Brain microvascular endothelial cell (primary cell): ENCODE data around the gene CPT2.

Experiments used
- DNase-seq: peaks from one replicate; pipeline ENCODE4 v3.0.0-alpha.2; 2020
- H3K27ac ChIP-seq: fragments of 250-450 bp; sonication (Bioruptor Pico); 2 replicates; pipeline ENCODE4 v1.5.1; 2020; ENCODE audit warnings: mild to moderate bottlenecking, moderate library complexity
- H3K27me3 ChIP-seq: fragments of 250-450 bp; sonication (Bioruptor Pico); replicated peaks from 2 replicates; pipeline ENCODE4 v1.5.1; 2020; ENCODE audit warnings: mild to moderate bottlenecking
- H3K36me3 ChIP-seq: fragments of 250-450 bp; sonication (Bioruptor Pico); replicated peaks from 2 replicates; pipeline ENCODE4 v1.5.1; 2020; ENCODE audit warnings: mild to moderate bottlenecking
- H3K4me3 ChIP-seq: 2 replicates; pipeline ENCODE4 v1.5.1; 2011; ENCODE audit warnings: low read depth, mild to moderate bottlenecking, control low read depth, low read length, moderate library complexity
- CTCF ChIP-seq: IDR thresholded peaks from 2 replicates; pipeline ENCODE4 v1.5.1; 2011; ENCODE audit warnings: low read depth, mild to moderate bottlenecking, moderate library complexity, low read length, control low read depth, inconsistent platforms; ENCODE audit errors: missing control alignments
- in situ Hi-C: cut with HindIII; loops from 2 replicates; pipeline ENCODE4 v1.10.0; 2017; ENCODE audit warnings: low sequenced_read_pairs, low pct_ligation_motif_present

The CPT2 gene

GRCh38 chr1:53196485-53197290, at the start of gene CPT2:
TSS of gene CPT2 (plus strand) at chr1:53196824. CDS start at chr1:53196944, 120 bp downstream.
- H3K27me3 ChIP-seq, result no peaks in the 10 kb centered on the region
- DNase-seq, result peak; percentile 78
- no peaks in the 10 kb centered on the region for H3K36me3 ChIP-seq
- peak within 1 kb of the TSS; percentile 93 for H3K4me3 ChIP-seq
- H3K27ac ChIP-seq, result peak within 1 kb of the TSS; percentile 69
- in situ Hi-C loops, result no loop called here
- peak; percentile 24 for TF ChIP-seq CTCF

- in situ Hi-C loops, result no loop called here
- peak overlapping the region; percentile 95 for H3K27ac ChIP-seq
- H3K27me3 ChIP-seq, result no peaks in the 10 kb centered on the region
- no peak for DNase-seq
- TF ChIP-seq CTCF, result no peak
- H3K36me3 ChIP-seq, result no peaks in the 10 kb centered on the region
- H3K4me3 ChIP-seq, result no peak overlapping the region
Observed at GRCh38 chr1:53147174-53147573, 49.5 kb upstream of the CPT2 start.

- Histone ChIP-seq H3K27me3 (no peaks in the 10 kb centered on the region), H3K27ac (no peak overlapping the region), H3K36me3 (no peaks in the 10 kb centered on the region), H3K4me3 (no peak overlapping the region)
- in situ Hi-C loops, result no loop called here
- no peak for DNase-seq
- no peak for TF ChIP-seq CTCF
Observed at GRCh38 chr1:53148123-53148522, 48.5 kb upstream of the CPT2 start.

GRCh38 chr1:53153752-53154151, 42.9 kb upstream of the CPT2 start:
- H3K4me3 ChIP-seq, result no peak overlapping the region
- in situ Hi-C loops, result no loop called here
- TF ChIP-seq CTCF, result no peak
- no peaks in the 10 kb centered on the region for H3K27me3 ChIP-seq
- H3K27ac ChIP-seq, result no peak overlapping the region
- no peaks in the 10 kb centered on the region for H3K36me3 ChIP-seq
- no peak for DNase-seq

- in situ Hi-C loops, result no loop called here
- DNase-seq, result no peak
- no peak for TF ChIP-seq CTCF
- H3K4me3 ChIP-seq, result no peak overlapping the region
- no peaks in the 10 kb centered on the region for H3K36me3 ChIP-seq
- H3K27me3 ChIP-seq, result no peaks in the 10 kb centered on the region
- no peak overlapping the region for H3K27ac ChIP-seq
Observed at GRCh38 chr1:53154859-53155438, 41.7 kb upstream of the CPT2 start.
